Testis (tissue), 2 donors: ENCODE results near the gene KLF1.

Source experiments
- CTCF ChIP-seq, 3 experiments: fragments of 450-650 bp in 2 of 3; fragments of 200-600 bp in 1 of 3; sonication (generic) in 1 of 3; IDR thresholded peaks; one replicate each; pipeline ENCODE4 v1.5.1; 2016 to 2019; ENCODE audit warnings: antibody characterized with exemption in 3 of 3, mild to moderate bottlenecking in 2 of 3, moderate library complexity in 1 of 3
- POLR2A ChIP-seq: fragments of 450-650 bp; IDR thresholded peaks from one replicate; pipeline ENCODE4 v1.6.1; 2017; ENCODE audit warnings: antibody characterized with exemption, mild to moderate bottlenecking, moderate library complexity

DNA sequence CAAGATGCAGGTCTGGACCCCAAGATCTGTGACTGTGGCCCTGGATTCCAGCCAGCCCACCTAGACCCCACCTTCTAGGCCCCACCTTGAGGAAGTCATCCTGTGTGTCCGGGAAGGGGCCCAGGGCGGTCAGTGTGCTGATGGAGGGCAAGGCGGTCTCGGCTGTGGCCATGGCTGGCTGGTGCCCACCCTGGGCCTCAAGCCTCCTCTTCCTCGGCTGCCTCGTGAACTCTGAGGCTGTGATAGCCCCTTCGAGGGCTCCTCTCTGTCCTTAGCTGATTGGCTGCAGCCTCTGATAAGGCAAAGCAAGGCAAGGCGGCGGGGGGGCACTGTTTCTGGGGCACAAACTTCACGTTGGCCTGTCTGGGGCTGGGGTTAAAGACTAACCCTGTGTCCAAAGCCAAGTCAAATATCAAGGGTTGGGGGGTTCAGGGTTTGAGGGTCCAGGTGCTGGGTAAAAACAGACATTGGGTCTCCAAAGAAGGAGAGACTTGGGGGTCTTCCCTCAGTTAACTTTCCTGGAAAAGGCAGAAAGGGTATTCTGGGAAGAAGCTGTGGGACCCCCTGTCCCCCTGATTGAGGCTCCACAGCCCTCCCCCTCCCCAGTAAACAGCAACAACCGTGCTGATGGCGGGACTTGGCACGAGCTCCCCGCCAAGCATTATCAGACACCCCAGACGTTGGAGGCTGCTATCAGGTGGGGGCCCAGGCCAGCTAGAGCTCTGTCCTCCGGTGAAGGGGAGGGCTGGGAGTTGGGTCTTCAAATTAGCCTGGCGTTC lies at the start of gene KLF1:
- TF ChIP-seq CTCF (IDR thresholded peaks at IDR 0.05) (no peak), POLR2A (no peak)
